GM10847 (cell line): ENCODE data around the gene PTK6.

ENCODE experiments used
- POLR2A ChIP-seq: IDR thresholded peaks from 2 replicates; pipeline ENCODE4 v1.6.1; 2011; ENCODE audit not compliant: insufficient read length; ENCODE audit errors: extremely low read depth

PTK6 gene

DNA sequence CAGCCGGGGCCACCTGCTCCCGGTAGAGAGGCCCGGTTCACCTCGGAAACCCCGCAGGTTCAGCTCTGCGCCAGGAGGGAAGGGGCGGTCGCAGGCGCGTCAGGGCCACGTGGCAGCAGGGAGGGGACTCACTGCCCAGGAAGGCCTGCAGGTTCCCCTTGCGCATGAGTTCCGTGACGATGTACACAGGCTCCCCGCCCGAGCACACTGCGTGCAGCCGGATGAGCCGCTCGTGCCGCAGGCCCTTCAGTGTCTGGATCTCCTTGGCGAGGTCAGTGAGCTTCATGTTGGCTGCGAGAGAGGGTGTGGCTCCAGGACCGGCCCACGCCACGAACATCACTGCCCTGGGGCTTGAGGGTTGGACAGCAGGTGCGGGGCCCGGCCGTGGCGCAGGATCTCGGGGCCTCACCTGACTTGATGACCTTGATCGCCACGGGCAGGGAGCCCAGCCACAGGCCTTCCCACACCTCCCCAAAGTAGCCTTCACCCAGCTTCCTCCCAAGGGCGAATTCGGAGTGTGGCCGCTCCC is 4.9 kb upstream of the PTK6 start:
- no peak for TF ChIP-seq POLR2A

DNA sequence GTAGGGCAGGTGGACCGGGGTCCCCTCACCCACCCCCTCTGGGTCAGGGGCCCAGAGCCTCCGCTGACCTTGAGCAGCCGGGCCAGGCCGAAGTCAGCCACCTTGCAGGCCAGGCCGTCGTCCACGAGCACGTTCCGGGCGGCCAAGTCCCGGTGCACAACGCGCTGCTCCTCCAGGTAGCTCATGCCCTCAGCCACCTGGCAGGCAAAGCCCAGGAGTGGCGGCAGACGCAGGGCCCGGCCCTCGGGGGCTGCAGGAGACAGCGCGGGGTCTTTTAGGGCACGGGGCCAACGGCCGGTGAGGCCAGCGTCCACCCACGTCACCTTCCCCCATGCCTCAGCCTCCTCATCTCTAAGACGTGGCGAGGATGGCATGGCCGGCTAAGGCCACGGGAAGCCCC is 4.2 kb upstream of the PTK6 start:
- TF ChIP-seq POLR2A: no peak

- TF ChIP-seq POLR2A: no peak
Measured at GRCh38 chr20:63540417-63541186, 3.4 kb upstream of the PTK6 start.

DNA sequence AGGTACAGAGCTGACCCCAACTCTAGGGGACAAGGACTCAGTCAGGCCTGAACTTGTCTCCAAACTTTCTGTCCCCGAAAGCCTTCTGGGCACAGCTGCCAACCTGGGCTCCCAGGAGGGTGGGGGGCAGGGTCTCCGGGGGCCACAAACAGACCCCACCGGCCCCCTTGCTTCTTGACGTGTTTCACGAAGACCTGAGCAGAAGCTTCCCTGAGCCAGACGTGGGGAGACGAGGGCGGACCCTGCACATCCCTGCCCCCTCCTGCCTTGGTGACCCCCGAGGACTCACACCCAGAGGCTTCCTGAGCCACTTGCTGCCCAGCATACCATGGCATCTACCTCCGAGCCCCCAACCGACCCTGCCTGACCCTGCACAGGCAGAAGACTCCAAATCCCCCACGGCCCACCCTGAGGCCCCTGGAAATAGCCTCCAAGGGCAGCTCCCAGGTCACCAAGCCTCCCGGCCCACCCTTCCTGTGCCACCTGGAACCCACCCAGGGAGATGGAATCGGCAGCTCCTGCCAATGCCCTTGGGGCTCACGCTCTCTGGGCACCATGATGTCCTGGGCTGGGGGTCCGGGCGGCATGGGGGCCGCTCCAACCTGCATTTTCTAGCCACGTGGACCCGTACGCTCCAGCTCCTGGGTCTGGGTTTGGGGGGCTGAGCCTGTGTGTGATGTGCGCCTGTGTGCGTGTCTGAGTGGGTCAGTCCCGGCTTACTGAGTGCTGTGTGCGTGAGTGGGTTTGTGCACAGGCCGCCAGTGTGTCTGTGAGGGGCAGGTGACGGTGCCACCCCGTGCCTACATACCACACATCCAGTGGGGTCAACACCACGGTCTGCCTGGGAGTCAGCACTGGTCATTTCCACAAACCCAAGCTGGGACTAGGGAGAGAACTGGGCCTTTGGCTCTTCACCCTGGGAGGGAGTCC is 2.5 kb upstream of the PTK6 start:
- no peak for TF ChIP-seq POLR2A

GRCh38 chr20:63539092-63539430 is 1.9 kb upstream of the PTK6 start:
- TF ChIP-seq POLR2A: no peak

- TF ChIP-seq POLR2A: no peak
Measured at GRCh38 chr20:63538204-63539091, 1.3 kb upstream of the PTK6 start.

DNA sequence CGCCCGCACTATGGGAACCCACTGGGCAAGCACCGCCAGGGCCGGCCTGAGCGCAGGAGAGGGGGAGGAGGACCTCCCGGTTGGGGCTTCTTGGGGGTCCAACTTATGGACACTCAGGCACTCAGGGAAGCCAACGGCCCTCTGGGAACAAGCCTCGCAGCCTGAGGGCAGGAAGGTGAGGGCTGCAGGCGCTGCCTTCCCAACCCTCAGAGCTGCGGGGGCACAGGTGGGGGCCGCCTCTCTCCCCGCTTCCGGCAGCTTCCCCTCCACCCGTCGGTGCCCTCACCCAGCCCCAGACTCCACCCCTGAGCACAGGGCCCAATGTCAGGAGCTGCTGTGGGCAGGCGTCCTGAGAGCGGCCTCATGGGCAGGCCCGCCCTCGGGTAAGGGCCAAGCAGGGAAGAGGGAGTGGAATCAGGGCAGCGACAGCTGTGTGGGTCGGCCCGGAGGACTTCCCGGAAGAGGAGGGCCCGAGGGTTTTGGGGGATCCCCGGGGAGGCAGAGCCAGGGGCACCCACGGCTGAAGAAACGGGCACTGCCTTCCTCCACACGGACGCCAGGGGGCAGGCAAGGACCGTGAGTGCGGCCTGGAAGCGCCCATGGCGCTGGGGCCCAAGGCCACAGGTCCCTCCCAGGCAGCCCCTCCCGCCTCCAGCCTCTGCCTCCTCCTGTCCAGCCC is 488 bp upstream of the PTK6 start:
- peak; percentile 55 for TF ChIP-seq POLR2A

DNA sequence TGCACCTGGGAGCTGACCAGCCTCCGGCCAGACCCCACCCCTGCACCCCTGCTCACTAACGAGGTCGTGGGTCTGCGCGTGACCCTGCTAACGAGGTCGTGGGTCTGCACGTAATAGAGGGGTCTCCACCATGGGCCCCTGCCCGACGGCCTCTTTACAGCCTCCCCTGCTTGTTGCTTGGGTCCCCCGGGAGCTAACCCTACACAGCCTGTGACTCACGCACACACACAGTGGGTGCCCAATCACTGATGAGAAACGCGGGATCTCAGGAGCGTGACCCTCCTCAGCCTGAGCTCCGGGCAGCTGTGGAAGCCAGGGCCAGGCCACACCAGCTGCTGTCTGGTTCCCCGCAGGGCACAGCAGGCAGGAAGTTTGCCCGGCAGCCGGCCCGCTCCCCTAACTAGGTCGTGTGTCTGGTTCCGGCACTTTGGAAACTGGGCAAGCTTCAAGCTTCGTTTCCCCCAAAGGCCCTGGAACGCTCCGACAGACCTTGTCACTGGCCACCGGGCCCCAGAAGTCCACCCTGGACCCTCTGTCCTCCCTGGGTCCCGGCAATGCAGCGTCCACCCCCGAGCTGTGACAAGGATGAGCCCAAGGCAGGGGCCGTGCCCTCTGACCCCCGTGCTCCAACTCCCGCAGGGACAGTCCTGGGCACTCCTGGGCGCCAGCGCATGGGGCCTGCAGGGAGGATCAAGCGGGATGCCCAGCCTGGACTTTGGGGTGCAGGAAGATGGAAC is 767 bp downstream of the PTK6 start:
- no peak for TF ChIP-seq POLR2A

DNA sequence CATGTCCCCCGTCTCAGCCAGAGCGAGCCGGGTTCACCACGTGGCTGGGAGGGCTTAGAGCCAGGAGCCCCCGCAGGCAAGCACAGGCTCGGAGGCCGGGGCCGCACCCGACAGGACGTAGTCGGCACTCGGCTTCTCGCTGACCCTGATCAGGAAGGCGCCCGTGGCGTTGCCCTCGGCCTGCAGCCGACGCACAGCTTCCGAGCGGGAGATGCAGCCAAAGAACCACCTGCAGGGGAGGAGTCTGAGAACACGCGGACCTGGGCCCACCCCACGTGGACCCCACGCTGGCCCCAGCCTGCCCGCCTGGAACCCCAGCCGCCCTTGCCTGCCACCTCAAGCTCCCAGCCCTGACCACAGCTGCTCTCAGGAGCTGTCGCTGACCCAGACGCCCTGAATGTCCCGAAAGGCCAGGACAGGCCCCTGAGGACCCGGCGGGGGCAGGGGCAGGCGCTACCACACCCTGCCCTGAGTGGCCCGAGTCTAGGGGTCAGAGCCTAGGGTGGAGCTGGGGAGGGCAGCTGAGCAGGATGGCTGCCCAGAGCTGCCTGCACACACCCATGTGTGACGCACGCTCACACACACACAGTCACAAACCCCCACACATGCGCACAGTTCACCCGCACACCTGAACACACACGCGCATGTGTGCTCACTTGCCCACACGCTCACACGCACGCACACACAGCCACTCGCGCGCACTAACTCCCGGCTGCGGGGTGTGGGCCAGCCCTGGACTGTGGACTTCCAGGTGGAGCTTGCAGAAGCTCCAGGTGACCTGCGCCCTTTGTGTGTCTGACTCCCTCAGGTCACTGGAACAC is 2.1 kb downstream of the PTK6 start:
- no peak for TF ChIP-seq POLR2A

DNA sequence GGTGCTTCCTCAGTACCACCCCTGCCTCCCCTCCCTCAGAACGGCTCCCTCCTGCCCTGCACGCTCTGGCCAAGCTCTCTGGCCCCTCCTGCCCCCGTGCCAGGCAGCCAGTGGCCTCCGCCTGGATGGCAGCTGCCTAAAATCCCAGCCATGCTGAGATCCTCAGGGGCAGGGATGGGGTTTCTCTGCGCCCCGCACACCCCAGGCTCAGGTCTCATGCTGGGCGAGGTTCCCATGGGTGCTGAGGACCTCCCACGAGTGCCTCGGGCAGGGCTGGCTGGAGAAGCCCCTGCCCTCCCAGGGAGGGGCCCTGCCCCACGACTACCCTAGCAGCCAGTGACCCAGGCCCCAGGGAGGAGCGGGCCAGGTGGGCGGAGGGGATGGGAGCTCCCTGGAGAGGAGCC is 2.7 kb downstream of the PTK6 start:
- no peak for TF ChIP-seq POLR2A

- TF ChIP-seq POLR2A: no peak
Measured at GRCh38 chr20:63533871-63534393, 3.2 kb downstream of the PTK6 start.

GRCh38 chr20:63533388-63533787 is 3.8 kb downstream of the PTK6 start:
- no peak for TF ChIP-seq POLR2A

GRCh38 chr20:63532449-63532971 is 4.7 kb downstream of the PTK6 start:
- TF ChIP-seq POLR2A: no peak
